Stimulated activated CD8-positive, alpha-beta memory T cell treated with anti-CD3 and anti-CD28 coated beads, Interleukin-7, amount 100 ng/mL, for 24 hours (primary cell): ENCODE measurements around the gene MAP3K12.

Source experiments
- DNase-seq: peaks from one replicate; pipeline ENCODE4 v3.0.0-alpha.2; 2020; ENCODE audit warnings: low read depth

Gene MAP3K12

DNA sequence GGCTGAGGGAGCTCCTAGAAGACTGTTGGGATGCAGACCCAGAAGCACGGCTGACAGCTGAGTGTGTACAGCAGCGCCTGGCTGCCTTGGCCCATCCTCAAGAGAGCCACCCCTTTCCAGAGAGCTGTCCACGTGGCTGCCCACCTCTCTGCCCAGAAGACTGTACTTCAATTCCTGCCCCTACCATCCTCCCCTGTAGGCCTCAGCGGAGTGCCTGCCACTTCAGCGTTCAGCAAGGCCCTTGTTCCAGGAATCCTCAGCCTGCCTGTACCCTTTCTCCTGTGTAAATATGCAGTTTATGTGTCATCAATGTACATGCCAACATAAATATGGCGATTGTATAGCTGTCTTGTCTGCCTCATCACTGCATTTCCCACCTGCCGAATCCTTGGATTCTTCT is 68.1 kb downstream of the MAP3K12 start:
- no peak for DNase-seq

DNA sequence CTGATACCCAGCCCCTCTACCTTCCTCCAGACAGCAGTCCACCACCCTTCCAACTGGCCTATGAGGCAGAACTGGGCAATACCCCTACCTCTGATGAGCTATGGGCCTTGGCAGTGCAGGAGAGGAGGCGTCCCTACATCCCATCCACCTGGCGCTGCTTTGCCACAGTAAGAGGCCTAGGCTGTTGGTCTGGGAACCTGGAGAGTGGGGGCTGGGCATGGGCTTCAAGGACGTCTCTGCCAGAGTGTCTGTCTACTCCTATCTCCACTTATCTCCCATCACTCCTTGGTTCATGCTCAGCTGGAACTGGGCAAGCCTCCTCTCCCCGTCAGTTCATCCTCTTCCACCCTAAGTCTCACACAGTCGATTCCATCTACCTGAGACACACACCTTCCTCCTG is 69.1 kb downstream of the MAP3K12 start:
- DNase-seq = no peak
